Neural crest cell (in vitro differentiated cells): ENCODE measurements around the gene TSGA10IP. TPM values are rescaled to one million over a fixed set of nuclear protein-coding genes. Genes with fewer than 3 reads are reported as not detected.
A peak's percentile ranks its signal among the peaks of the same experiment; 100 is the strongest.

ENCODE experiments used
- DNase-seq: peaks from one replicate; pipeline ENCODE4 v3.0.0; 2021; ENCODE audit warnings: low read depth, mixed read lengths, low spot score
- H3K27ac Mint-ChIP-seq: one replicate; pipeline ENCODE4 v1.8.0; 2021; ENCODE audit warnings: mild to moderate bottlenecking, mixed read lengths; ENCODE audit not compliant: unreplicated experiment
- H3K27me3 Mint-ChIP-seq: 2 replicates; pipeline ENCODE4 v1.8.0; 2021; ENCODE audit warnings: low read depth, mild to moderate bottlenecking, mixed read lengths
- H3K36me3 Mint-ChIP-seq: 2 replicates; pipeline ENCODE4 v1.8.0; 2021; ENCODE audit warnings: low read depth, mild to moderate bottlenecking, mixed read lengths
- H3K4me1 Mint-ChIP-seq: 2 replicates; pipeline ENCODE4 v1.8.0; 2021; ENCODE audit warnings: mixed read lengths
- H3K4me3 Mint-ChIP-seq: one replicate; pipeline ENCODE4 v1.8.0; 2021; ENCODE audit warnings: mild to moderate bottlenecking, mixed read lengths
- H3K9me3 Mint-ChIP-seq: 2 replicates; pipeline ENCODE4 v1.8.0; 2021; ENCODE audit warnings: mixed read lengths
- total RNA-seq: library from RNA; stranded (reverse); gene quantifications from 2 replicates; pipeline ENCODE4 v1.2.1, GENCODE V29; 2021
- TF ChIP-seq, protein P1 (sequence below): fragments of 200-600 bp; sonication (generic); conservative IDR thresholded peaks from 2 replicates; pipeline ENCODE4 v1.5.0; 2021; ENCODE audit warnings: antibody characterized with exemption, mild to moderate bottlenecking

The TSGA10IP gene
- total RNA-seq, 1 donor from 2014 or later = 2.7 TPM

DNA sequence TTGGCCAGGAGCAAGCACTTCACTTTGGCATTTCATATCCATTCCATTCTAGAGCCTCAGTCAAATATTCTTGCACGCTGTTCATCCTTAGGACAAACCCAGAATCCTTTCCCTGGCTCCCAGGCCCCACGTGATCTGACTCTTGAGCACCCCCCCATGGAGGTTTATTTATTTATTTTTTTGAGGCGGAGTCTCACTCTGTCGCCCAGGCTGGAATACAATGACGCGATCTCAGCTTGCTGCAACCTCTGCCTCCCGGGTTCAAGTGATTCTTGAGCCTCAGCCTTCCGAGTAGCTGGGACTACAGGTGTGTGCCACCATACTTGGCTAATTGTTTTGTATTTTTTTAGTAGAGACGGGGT lies 12.7 kb upstream of the TSGA10IP start:
- H3K36me3 Mint-ChIP-seq = no peaks in the 10 kb centered on the region
- H3K27me3 Mint-ChIP-seq = peaks cover 3% of the 10 kb centered on the region
- no peaks in the 10 kb centered on the region for H3K9me3 Mint-ChIP-seq
- H3K4me3 Mint-ChIP-seq = no peak overlapping the region
- TF ChIP-seq, protein P1, sequence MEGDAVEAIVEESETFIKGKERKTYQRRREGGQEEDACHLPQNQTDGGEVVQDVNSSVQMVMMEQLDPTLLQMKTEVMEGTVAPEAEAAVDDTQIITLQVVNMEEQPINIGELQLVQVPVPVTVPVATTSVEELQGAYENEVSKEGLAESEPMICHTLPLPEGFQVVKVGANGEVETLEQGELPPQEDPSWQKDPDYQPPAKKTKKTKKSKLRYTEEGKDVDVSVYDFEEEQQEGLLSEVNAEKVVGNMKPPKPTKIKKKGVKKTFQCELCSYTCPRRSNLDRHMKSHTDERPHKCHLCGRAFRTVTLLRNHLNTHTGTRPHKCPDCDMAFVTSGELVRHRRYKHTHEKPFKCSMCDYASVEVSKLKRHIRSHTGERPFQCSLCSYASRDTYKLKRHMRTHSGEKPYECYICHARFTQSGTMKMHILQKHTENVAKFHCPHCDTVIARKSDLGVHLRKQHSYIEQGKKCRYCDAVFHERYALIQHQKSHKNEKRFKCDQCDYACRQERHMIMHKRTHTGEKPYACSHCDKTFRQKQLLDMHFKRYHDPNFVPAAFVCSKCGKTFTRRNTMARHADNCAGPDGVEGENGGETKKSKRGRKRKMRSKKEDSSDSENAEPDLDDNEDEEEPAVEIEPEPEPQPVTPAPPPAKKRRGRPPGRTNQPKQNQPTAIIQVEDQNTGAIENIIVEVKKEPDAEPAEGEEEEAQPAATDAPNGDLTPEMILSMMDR = peak; percentile 34
- peaks cover 14% of the 10 kb centered on the region for H3K4me1 Mint-ChIP-seq
- no peak for DNase-seq
- no peak overlapping the region for H3K27ac Mint-ChIP-seq

DNA sequence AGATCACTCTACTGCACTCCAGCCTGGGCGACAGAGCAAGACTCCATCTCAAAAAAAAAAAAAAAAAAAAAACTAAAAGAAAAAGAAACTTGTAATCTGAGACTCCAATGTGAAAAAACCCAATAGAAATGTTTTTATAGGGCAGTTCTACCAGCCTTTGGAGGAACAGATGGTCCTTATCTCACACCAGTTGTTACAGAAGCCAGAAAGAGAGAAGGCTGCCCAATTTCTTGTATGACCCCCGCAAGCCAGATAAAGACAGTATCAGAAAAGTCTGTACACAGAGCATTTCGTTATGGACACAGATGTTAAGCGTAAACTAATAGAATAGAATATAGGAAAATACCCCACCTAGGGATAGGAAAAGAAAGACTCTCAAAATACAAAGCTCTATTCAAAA lies 11.3 kb upstream of the TSGA10IP start:
- Mint-ChIP-seq H3K27ac (no peak overlapping the region), H3K4me3 (no peak overlapping the region), H3K36me3 (no peaks in the 10 kb centered on the region), H3K9me3 (no peaks in the 10 kb centered on the region), H3K4me1 (peaks cover 14% of the 10 kb centered on the region), H3K27me3 (peaks cover 3% of the 10 kb centered on the region)
- TF ChIP-seq, protein P1 = no peak
- DNase-seq = no peak

DNA sequence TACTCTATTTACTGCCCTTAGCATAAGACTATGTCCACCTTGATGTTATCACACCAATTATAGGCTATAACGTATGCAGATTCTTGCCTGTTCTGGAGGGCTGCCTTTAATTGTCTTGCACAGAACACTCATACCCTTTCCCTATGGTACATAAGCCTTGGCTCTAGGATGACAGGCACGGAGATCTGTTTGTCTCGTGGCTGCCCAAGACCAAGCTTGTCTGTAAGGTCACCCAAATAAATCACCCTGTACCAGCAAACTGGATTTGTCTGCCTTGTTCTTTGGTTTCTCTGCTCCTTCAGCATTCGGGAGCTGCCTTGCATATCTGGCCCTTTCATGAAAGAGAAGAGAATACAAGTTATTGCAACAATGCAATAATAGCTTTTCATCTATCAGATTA lies 7.5 kb upstream of the TSGA10IP start:
- no peaks in the 10 kb centered on the region for H3K36me3 Mint-ChIP-seq
- peaks cover 9% of the 10 kb centered on the region for H3K4me1 Mint-ChIP-seq
- H3K9me3 Mint-ChIP-seq = no peaks in the 10 kb centered on the region
- TF ChIP-seq, protein P1 = no peak
- no peak overlapping the region for H3K27ac Mint-ChIP-seq
- H3K4me3 Mint-ChIP-seq = no peak overlapping the region
- no peak for DNase-seq
- peaks cover 9% of the 10 kb centered on the region for H3K27me3 Mint-ChIP-seq

DNA sequence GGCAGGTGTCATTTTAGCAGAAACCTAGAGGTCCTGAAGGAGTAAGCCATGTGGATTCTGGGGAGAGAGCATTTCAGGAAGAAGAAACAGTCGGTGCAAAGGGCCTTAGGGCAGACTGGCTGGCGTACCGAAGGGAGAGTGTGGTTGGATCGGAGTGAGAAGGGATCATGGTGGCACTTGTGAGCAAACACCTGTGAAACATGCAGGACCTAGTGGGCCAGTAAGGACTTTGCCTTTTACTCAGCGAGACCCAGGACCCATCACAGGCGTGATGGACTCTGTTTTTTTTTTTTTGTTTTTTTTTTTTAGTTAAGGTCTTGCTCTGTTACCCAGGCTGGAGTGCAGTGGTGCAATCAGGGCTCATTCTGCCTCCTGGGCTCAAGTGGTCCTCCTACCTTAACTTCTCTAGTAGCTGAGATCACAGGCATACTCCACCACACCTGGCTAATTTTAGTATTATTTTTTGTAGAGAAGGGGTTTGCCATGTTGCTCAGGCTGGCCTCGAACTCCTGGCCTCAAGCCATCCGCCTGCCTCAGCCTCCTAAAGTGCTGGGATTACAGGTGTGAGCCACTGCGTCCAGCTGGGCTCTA lies 3.5 kb upstream of the TSGA10IP start:
- Mint-ChIP-seq H3K9me3 (no peaks in the 10 kb centered on the region), H3K27me3 (peaks cover 9% of the 10 kb centered on the region), H3K27ac (peak overlapping the region; percentile 82), H3K4me3 (no peak overlapping the region), H3K36me3 (no peaks in the 10 kb centered on the region), H3K4me1 (peaks cover 18% of the 10 kb centered on the region)
- no peak for DNase-seq
- TF ChIP-seq, protein P1 = no peak

DNA sequence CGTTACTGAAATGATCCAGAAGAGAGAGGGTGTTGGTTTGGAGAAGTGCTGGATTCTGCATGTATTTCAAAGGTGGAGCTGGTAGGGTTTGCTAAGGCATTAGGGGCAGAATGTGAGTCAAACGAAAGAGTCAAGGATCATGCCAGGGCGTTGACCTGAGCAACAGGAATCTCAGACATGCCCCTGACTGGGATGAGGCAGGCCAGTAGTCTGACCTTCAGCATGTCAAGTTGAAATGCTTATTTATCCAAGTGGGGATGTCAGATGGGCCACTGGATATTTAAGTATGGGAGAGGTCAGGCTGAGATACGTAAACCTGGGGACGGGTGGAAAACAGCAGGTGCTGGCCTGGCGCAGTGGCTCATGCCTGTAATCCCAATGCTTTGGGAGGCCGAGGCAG lies 2.7 kb upstream of the TSGA10IP start:
- Mint-ChIP-seq H3K27ac (peak overlapping the region; percentile 5), H3K27me3 (peaks cover 6% of the 10 kb centered on the region), H3K9me3 (no peaks in the 10 kb centered on the region), H3K4me1 (peaks cover 18% of the 10 kb centered on the region), H3K4me3 (no peak overlapping the region), H3K36me3 (no peaks in the 10 kb centered on the region)
- TF ChIP-seq, protein P1 = no peak
- DNase-seq = no peak

DNA sequence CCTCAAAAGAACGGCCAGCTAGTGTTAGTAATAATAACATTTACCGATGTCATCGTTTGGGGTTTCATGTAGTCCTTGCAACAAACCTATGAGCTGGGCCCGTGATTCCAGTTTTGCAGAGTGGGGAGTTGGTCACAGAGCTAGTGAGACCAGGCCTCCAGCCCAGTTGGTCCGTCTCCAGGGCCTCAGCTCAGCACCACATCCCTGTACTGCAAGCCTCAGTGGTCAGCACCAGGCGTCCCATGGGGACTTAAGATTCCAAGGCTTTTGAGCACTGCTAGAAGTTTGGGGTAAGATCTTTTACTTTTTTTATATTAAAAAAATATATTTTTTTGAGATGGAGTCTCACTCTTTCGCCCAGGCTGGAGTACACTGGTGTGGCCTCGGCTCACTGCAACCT lies 1.1 kb upstream of the TSGA10IP start:
- H3K9me3 Mint-ChIP-seq = no peaks in the 10 kb centered on the region
- H3K27ac Mint-ChIP-seq = no peak overlapping the region
- no peak for DNase-seq
- TF ChIP-seq, protein P1 = no peak
- no peaks in the 10 kb centered on the region for H3K36me3 Mint-ChIP-seq
- peaks cover 18% of the 10 kb centered on the region for H3K4me1 Mint-ChIP-seq
- H3K27me3 Mint-ChIP-seq = peaks cover 9% of the 10 kb centered on the region
- H3K4me3 Mint-ChIP-seq = no peak overlapping the region
